ENCODE measurements around the gene DNAAF3.
A peak's percentile ranks its signal among the peaks of the same experiment; 100 is the strongest.
"Not testable (repeated sequence)": the region's sequence is repeated elsewhere in the genome, so short reads cannot be mapped to it uniquely, and the experiment has no call there.

DNAAF3 gene

DNA sequence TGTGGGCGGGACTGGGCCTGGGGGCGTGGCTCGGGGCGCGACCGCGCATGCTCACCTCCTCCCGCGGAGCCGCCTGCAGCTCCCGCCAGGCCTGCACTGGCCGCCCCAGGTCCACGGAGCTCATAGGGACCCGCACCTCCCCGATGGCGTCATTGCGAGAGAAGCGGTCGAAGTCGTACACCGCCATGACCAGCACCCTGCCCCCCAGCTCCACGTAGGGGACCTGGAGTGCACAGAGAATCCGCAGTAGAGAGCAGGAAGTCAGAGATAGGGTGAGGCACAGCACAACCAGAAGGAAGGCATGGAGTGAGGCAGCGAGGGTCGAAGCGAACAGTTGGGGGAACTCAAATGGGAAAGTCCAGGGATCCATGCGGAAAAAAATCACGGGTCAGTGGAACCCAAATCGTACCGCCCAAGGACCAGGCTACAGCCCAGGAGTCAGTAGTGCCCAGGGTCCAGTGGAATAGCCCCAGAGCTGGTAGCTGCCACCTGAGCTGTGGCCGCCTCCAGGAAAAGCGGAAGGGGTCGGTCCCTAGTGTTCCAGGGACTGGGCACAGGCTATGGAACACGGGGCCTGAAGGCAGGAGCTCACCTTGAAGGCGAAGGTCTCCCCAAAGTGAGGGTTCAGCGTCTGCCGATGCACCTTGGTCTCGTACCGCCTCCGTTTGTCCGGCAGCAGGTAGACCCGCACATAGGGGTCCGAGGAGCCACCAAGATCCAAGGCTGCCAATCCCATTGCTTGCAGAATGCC, 8.9 kb upstream of the DNAAF3 start:
- no peak for DNase-seq

DNA sequence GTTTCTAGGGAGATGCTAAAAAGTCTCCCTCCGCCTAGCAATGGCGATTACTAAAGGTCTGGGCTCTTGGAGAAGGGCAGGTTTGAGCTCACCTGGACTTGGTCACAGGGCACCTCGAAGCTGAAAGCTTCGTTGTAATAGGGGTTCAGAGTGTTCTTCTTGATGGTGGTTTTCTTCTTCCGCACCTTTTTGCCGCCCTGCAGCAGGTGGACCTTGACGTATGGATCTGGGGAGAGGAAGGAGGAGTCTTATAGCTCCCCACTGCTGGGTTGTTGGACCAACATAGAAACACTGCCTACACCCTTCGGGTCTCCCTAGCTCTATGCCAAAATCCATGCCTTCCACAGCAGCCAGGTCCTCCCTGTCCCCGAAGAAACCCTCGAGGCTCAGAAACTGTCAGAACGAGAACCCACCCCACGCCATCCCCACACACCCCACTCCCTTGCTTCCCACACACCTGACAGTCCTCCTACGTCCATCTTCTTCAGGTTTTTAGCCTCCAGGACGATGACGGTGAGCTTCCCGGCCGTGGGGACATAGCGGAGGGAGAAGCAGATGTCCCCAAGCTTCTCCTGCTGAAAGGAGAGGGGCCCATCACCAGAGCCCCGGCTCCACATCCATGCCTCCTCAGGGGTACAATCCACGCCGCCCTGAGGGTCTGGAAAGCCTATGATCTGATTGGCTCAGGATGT, 8.2 kb upstream of the DNAAF3 start:
- DNase-seq = no peak

- DNase-seq = no peak
Observed at GRCh38 chr19:55173714-55174409, 7.4 kb upstream of the DNAAF3 start.

GRCh38 chr19:55173186-55173713, 6.8 kb upstream of the DNAAF3 start:
- no peak for DNase-seq

DNA sequence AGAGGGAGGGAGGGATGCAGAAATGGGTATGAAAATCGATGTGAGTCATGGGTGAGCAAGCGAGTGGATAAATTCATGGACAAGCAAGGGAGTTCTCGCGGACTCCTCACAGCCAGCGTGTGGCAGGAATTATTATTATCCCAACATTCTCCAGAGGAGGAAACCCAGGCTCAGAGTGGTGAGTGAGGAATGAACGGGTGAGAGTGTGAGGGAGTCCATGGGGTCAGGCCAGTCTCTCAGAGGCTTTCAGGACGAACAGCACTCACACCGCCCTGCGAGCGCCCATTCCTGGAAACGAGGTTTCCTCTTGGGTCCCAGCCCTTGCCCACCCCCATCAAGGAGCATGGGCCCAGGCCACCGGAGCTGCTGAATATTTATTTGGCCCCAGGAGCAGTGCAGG, 6.3 kb upstream of the DNAAF3 start:
- no peak for DNase-seq

DNA sequence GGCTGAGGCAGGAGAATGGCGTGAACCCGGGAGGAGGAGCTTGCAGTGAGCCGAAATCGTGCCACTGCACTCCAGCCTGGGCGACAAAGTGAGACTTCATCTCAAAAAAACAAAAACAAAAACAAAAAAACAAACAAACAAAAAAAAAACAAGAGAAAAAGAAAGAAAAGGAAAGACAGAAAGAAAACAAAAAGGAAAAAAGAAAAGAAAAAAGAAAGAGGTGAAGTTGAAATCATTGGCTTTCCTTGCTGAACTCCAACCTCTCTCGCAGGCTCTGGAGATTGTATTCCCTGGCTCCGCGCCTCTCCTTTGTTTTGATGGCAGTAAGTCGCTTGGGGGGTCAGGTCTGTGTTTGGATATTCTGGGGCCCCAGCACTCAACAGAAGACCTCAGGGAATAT, 5.9 kb upstream of the DNAAF3 start:
- DNase-seq = not testable (repeated sequence)

GRCh38 chr19:55171440-55171839, 5.0 kb upstream of the DNAAF3 start:
- DNase-seq = no peak

GRCh38 chr19:55169136-55169535, 2.7 kb upstream of the DNAAF3 start:
- no peak for DNase-seq

DNA sequence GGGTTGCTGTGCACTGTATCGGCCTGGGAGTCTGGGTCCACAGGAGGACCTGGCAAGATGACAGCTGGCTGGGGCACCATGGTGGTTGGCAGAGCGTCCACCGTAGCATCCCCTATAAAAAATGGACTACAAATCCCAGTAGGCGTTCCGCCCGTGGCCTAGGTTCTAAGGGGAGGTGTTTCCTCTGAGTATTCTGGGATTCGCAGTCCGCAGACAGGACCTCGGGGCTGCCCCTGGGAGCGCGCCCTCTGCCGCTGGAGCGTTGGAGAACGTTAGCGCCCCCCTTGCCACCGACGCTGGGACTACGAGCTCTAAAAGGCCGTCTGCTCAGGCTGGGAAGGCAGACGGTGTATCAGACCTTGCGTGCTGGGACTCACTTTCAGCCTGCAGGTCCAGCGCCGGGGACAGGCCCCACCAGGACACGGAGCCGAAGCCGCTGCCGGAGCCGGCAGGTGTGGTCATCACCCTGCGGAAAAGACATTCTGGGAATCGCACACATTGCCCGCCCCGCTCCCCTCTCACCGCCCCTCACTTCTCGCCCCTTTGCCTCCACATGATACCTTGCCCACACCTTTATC, 372 bp downstream of the DNAAF3 start:
- DNase-seq = no peak

GRCh38 chr19:55161571-55162322, 4.7 kb downstream of the DNAAF3 start:
- DNase-seq = no peak

GRCh38 chr19:55160986-55161365, 5.4 kb downstream of the DNAAF3 start:
- DNase-seq = no peak

DNA sequence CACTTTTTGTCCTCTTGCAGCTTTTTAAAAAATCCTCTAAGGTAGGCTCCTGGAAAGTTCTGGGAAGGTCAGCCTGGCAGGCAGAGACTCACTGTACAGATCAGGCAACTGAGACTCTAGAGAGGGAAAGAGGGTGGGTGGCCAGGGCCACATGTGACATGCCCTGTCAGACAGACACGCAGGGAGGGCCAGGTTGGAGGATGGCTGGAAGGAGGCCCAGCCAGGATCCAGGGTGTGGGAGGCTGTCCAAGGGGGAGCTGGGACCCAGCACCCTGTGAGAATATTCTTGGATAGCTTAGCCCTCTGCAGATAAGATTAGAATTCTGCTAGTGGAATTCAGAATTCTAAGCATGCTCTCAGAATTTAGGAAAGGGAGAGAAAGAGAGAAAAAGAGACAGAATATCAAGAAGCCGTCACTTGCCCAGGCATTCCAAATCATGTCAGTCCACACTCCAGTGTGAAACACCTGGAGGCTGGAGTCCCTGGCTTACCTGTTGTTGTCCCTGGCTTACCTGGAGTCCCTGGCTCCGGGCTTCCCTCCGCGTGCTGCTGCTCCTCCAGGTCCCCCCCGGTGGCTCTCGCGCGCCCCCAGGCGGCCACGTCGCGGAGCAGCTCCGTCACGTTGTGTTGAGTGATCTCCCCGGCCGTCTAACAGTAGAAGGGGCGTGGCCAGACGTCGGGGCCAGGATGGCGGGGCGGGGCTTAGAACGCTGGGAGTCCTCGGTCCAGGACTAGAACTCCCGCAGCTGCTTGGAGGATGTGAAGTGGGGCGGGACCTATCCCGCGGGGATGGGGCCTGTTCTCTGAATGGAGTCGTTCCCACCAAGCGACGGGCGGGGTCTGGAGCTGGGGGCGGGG, 6.1 kb downstream of the DNAAF3 start:
- DNase-seq = peak; percentile 79

DNA sequence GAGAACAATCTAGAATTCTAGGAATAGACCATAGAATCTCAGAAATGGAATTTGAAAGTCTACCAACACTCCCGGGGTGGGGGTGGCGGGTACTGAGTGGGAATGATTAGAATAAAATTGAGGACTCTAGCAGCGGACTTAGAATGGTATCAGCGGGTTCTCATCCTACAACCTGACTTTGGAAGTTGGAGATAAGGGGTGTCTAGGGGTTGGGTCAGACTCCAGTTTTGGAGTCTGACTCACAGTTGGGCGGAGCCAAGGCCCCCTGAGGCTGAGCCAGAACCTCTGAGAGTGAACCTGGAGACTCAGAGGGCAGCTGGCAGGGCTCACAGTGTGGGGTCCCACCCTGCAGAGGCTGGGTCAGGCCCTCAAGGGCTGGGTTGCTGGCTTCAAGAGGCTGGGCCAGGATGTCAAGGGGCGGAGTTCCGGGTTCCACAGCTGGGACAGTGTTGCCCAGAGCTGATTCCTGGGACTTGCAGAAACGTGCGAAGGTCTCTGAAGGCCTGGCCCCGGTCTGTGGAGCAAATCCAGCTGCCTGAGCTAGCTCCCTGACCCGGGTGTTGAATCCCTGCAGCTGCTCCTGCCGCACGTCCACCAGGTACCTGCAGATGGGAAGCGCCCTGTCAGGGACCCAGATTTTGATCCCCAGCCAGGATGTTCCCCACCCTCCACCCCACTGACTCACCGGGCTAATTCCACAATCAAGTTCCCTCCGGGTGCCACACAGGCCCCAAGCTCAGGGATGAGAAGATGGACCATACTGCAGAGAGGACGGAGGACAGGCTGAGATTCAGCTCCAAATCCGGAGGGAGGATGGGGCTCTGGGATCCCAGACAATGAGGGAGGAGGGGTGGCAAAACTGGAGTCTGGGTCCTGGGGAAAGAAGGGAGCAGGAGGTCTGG, 7.3 kb downstream of the DNAAF3 start:
- DNase-seq = no peak

- no peak for DNase-seq
Observed at GRCh38 chr19:55158423-55158822, 8.0 kb downstream of the DNAAF3 start.

DNA sequence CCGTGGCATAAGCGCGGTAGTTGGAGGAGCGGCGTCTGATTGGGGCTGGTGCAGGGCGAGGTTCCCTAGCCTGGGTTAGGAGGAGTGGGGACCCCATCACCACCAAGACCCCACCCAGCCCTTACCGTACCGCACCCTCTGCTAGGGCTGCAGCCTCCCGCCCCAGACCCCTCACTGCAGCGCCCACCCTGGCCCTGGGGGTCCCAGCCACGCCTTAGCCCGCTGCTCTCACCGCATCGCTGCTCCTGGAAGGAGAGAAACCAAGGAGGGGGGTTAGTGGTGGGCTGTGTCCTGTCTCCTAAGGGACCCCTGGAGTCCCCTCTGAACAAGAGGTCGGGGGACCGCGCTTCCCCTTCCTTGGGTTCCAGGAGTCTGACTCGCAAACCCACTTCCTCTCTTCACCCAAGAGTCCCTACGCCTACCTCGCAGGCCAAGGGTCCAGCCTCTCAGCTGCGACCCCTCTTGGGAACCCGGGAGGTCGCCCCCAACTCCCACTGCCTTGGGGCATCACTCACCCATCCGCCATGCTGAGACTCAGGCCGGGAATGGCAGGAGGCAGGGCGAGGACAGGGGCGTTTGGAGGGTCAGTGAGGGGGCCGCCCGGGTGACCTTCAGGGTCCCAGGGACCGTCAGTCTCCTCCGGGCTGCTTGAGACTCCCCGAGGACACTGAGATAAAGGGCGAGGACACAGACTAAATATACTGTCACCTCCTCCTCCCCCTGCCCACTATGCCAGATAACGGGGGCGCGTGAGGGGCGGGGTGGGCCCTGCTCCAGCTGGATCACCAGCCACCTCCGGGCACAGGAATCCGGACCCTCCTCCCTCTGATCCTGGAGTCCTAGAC, 9.1 kb downstream of the DNAAF3 start, which contains the start of gene TNNI3:
Gene TNNI3, minus strand, starts transcription at position 669 of the 845 bp plus-strand sequence. Its CDS starts 143 bp downstream, at position 526.
- no peak for DNase-seq

- DNase-seq = no peak
Observed at GRCh38 chr19:55156202-55157063, 10.0 kb downstream of the DNAAF3 start.

DNA sequence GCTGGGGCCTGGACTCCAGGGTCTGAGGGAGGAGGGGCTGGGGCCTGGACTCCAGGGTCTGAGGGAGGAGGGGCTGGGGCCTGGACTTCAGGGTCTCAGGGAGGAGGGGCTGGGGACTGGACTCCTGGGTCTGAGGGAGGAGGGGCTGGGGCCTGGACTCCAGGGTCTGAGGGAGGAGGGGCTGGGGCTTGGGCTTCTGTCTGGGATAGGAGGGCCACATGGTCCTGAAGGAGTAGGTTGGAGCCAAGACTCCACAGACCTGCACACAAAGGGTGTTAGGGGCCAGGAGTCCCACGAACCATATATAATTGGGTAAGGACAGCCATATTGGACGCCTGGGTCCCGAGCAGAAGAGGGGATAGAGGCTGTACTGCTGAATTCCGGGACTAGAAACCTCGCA, 10.6 kb downstream of the DNAAF3 start:
- DNase-seq = not testable (repeated sequence)

- DNase-seq = no peak
Observed at GRCh38 chr19:55153652-55154264, 12.7 kb downstream of the DNAAF3 start.
